Motor neuron (in vitro differentiated cells): ENCODE data around the gene SYNPR. TPM values are rescaled to one million over a fixed set of nuclear protein-coding genes. Genes with fewer than 3 reads are reported as not detected.
A peak's percentile ranks its signal among the peaks of the same experiment; 100 is the strongest.

Experiments
- ATAC-seq, 8 experiments: fragments of 200-7000 bp; cut with Tn5 transposase; replicated peaks in 6 of 8; 2 replicates each; pipeline ENCODE4 v1.8.0; 2021; ENCODE audit warnings: mild to moderate bottlenecking in 8 of 8, moderate library complexity in 8 of 8
- H3K27ac ChIP-seq, 2 donors: fragments of 250-450 bp; sonication (Bioruptor Pico); 2 replicates each; pipeline ENCODE4 v1.9.0; 2021; ENCODE audit warnings: antibody characterized with exemption in 2 of 2, mild to moderate bottlenecking in 2 of 2, moderate library complexity in 1 of 2
- H3K4me1 ChIP-seq, 2 donors: fragments of 250-450 bp; sonication (Bioruptor Pico); replicated peaks in 1 of 2; 2 replicates each; pipeline ENCODE4 v1.6.1; 2021; ENCODE audit warnings: antibody characterized with exemption in 2 of 2, mild to moderate bottlenecking in 2 of 2, moderate library complexity in 1 of 2
- H3K4me3 ChIP-seq, 5 donors: fragments of 250-450 bp; sonication (Bioruptor Pico); 2 replicates each; pipeline ENCODE4 v1.9.0; 2021; ENCODE audit warnings: antibody characterized with exemption in 5 of 5, mild to moderate bottlenecking in 5 of 5, moderate library complexity in 4 of 5
- WGBS, 10 experiments: fragments of 450-650 bp; shearing (Covaris generic); methylation state at CpG; one replicate each; pipeline ENCODE4 v1.0.0; 2022; 5-methylcytosine and 5-hydroxymethylcytosine counted together
- in situ Hi-C, 9 experiments: fragments of 400-800 bp; cut with MboI; loops; one replicate each; pipeline ENCODE4 v1.15.0; 2021; ENCODE audit warnings: low sequenced_read_pairs in 9 of 9, low pct_unique_long_range_greater_than_20kb in 2 of 9; ENCODE audit not compliant: unreplicated experiment in 9 of 9
- total RNA-seq, 8 experiments: library from RNA; unstranded; fragments of 300-600 nt; gene quantifications; 2 replicates each; pipeline versions ENCODE4 v1.2.3 to v1.2.4, GENCODE V29; 2022

The SYNPR gene
- total RNA-seq, 8 experiments from 2014 or later = 0.18 to 6.3 (median 1.9) TPM

- Histone ChIP-seq H3K4me3 (no peak overlapping the region), H3K4me1 (no peaks in the 10 kb centered on the region), H3K27ac (no peak overlapping the region)
- in situ Hi-C loops = no loop called here
- ATAC-seq = no peak
Observed at GRCh38 chr3:63458405-63458804, 180.3 kb downstream of the SYNPR start.

- ATAC-seq = peak in 1 of 8 experiments; percentile 20
- H3K27ac ChIP-seq = no peak overlapping the region
- in situ Hi-C loops = no loop called here
- no peak overlapping the region for H3K4me3 ChIP-seq
- H3K4me1 ChIP-seq = no peaks in the 10 kb centered on the region
Observed at GRCh38 chr3:63462732-63463131, 184.6 kb downstream of the SYNPR start.

GRCh38 chr3:63467392-63467791 is 189.3 kb downstream of the SYNPR start:
- ATAC-seq = no peak
- in situ Hi-C loops = no loop called here

GRCh38 chr3:63470745-63471144 is 192.6 kb downstream of the SYNPR start:
- Histone ChIP-seq H3K4me3 (no peak overlapping the region), H3K4me1 (peaks cover 14 to 16% of the 10 kb centered on the region in 2 donors), H3K27ac (no peak overlapping the region)
- in situ Hi-C loops = no loop called here
- no peak for ATAC-seq
- WGBS, 10 experiments = 0 to 100% (median 80%) methylated on average over 1 of the region's 1 CpG; no CpG with 5 or more reads in 3 of the 10 experiments

More at GRCh38 chr3:63467392-63467791, 189.3 kb downstream of the SYNPR start:
- no peak overlapping the region for H3K4me3 ChIP-seq
- no peak overlapping the region for H3K27ac ChIP-seq
- H3K4me1 ChIP-seq = no peaks in the 10 kb centered on the region
- WGBS, 10 experiments = 17 to 100% (median 86%) methylated on average over 1 to 3 of the region's 3 CpGs; no CpG with 5 or more reads in 2 of the 10 experiments

GRCh38 chr3:63471781-63472180 is 193.7 kb downstream of the SYNPR start:
- no peak overlapping the region for H3K27ac ChIP-seq
- in situ Hi-C loops = no loop called here
- 72 to 100% (median 89%) methylated on average over 1 to 5 of the region's 5 CpGs; no CpG with 5 or more reads in 5 of the 10 experiments for WGBS, 10 experiments
- H3K4me1 ChIP-seq = peaks cover 14 to 16% of the 10 kb centered on the region in 2 donors
- no peak overlapping the region for H3K4me3 ChIP-seq
- ATAC-seq = no peak

- ATAC-seq = no peak
- peaks cover 14 to 17% of the 10 kb centered on the region in 2 donors for H3K4me1 ChIP-seq
- in situ Hi-C loops = no loop called here
- no peak overlapping the region for H3K27ac ChIP-seq
- no peak overlapping the region for H3K4me3 ChIP-seq
- 11 to 100% (median 79%) methylated on average over 1 to 6 of the region's 6 CpGs for WGBS, 10 experiments
Observed at GRCh38 chr3:63473641-63474166, 195.6 kb downstream of the SYNPR start.

- in situ Hi-C loops = no loop called here
- H3K4me1 ChIP-seq = peaks cover 16 to 27% of the 10 kb centered on the region in 2 donors
- 0 to 81% (median 59%) methylated on average over 1 to 3 of the region's 3 CpGs; no CpG with 5 or more reads in 1 of the 10 experiments for WGBS, 10 experiments
- H3K27ac ChIP-seq = peak overlapping the region; percentile 49
- H3K4me3 ChIP-seq = no peak overlapping the region
- ATAC-seq = peak in 4 of 8 experiments; percentile 27 to 88 (median 80)
Observed at GRCh38 chr3:63474828-63475518, 196.9 kb downstream of the SYNPR start.

GRCh38 chr3:63477494-63478129 is 199.5 kb downstream of the SYNPR start:
- ATAC-seq = no peak
- in situ Hi-C loops = no loop called here

GRCh38 chr3:63478990-63479660 is 201.0 kb downstream of the SYNPR start:
- in situ Hi-C loops = no loop called here
- 0 to 90% (median 77%) methylated on average over 3 to 6 of the region's 6 CpGs; no CpG with 5 or more reads in 2 of the 10 experiments for WGBS, 10 experiments

More at GRCh38 chr3:63477494-63478129, 199.5 kb downstream of the SYNPR start:
- peaks cover 16 to 27% of the 10 kb centered on the region in 2 donors for H3K4me1 ChIP-seq
- WGBS, 10 experiments = 41 to 100% (median 84%) methylated on average over 2 to 6 of the region's 8 CpGs; no CpG with 5 or more reads in 3 of the 10 experiments
- H3K4me3 ChIP-seq = no peak overlapping the region
- H3K27ac ChIP-seq = no peak overlapping the region

GRCh38 chr3:63479661-63480035 is 201.5 kb downstream of the SYNPR start:
- H3K27ac ChIP-seq = no peak overlapping the region
- H3K4me3 ChIP-seq = no peak overlapping the region
- ATAC-seq = no peak
- 0 to 100% (median 60%) methylated on average over 1 to 2 of the region's 2 CpGs; no CpG with 5 or more reads in 1 of the 10 experiments for WGBS, 10 experiments
- peaks cover 11 to 23% of the 10 kb centered on the region in 2 donors for H3K4me1 ChIP-seq
- in situ Hi-C loops = no loop called here

More at GRCh38 chr3:63478990-63479660, 201.0 kb downstream of the SYNPR start:
- H3K27ac ChIP-seq = no peak overlapping the region
- H3K4me3 ChIP-seq = no peak overlapping the region
- H3K4me1 ChIP-seq = peaks cover 16 to 27% of the 10 kb centered on the region in 2 donors
- ATAC-seq = no peak

GRCh38 chr3:63481627-63482026 is 203.5 kb downstream of the SYNPR start:
- Histone ChIP-seq H3K4me3 (no peak overlapping the region), H3K27ac (no peak overlapping the region), H3K4me1 (peaks cover 2 to 11% of the 10 kb centered on the region in 2 donors)
- 20 to 100% (median 87%) methylated on average over 1 to 6 of the region's 6 CpGs; no CpG with 5 or more reads in 2 of the 10 experiments for WGBS, 10 experiments
- in situ Hi-C loops = no loop called here
- no peak for ATAC-seq

- H3K4me3 ChIP-seq = no peak overlapping the region
- 0 to 100% (median 90%) methylated on average over 1 to 2 of the region's 2 CpGs; no CpG with 5 or more reads in 1 of the 10 experiments for WGBS, 10 experiments
- no peak overlapping the region for H3K27ac ChIP-seq
- peaks cover 2 to 11% of the 10 kb centered on the region in 2 donors for H3K4me1 ChIP-seq
- peak in 1 of 8 experiments; percentile 17 for ATAC-seq
- in situ Hi-C loops = no loop called here
Observed at GRCh38 chr3:63482341-63482740, 204.2 kb downstream of the SYNPR start.

GRCh38 chr3:63492464-63492863 is 214.4 kb downstream of the SYNPR start:
- Histone ChIP-seq H3K4me3 (no peak overlapping the region), H3K27ac (no peak overlapping the region), H3K4me1 (no peaks in the 10 kb centered on the region)
- WGBS, 10 experiments = 26 to 100% (median 73%) methylated on average over 1 to 2 of the region's 2 CpGs; no CpG with 5 or more reads in 1 of the 10 experiments
- in situ Hi-C loops = no loop called here
- ATAC-seq = no peak
